Activated T-helper 1 cell treated with anti-CD3 and anti-CD28 coated beads, Interleukin-2, amount 50 U/mL, for 16 hours (primary cell): Measurements from ENCODE around the gene DNAH10.
"Not testable (repeated sequence)": the region's sequence is repeated elsewhere in the genome, so short reads cannot be mapped to it uniquely, and the experiment has no call there.

ENCODE experiments used
- DNase-seq, 2 donors: peaks; one replicate each; pipeline ENCODE4 v3.0.0-alpha.2; 2020; ENCODE audit warnings: low read depth in 1 of 2, low spot score in 1 of 2

Gene DNAH10

GRCh38 chr12:123748161-123748560 lies 13.9 kb upstream of the DNAH10 start:
- DNase-seq: no peak

GRCh38 chr12:123748661-123749060 lies 13.4 kb upstream of the DNAH10 start:
- no peak for DNase-seq

- no peak for DNase-seq
Measured at GRCh38 chr12:123749355-123749754, 12.7 kb upstream of the DNAH10 start.

GRCh38 chr12:123750159-123750656 lies 11.9 kb upstream of the DNAH10 start:
- no peak for DNase-seq

GRCh38 chr12:123752046-123752445 lies 10.1 kb upstream of the DNAH10 start:
- DNase-seq: no peak

- no peak for DNase-seq
Measured at GRCh38 chr12:123754041-123754772, 7.9 kb upstream of the DNAH10 start.

GRCh38 chr12:123757561-123757960 lies 4.5 kb upstream of the DNAH10 start:
- no peak for DNase-seq

GRCh38 chr12:123760267-123760938 lies 1.7 kb upstream of the DNAH10 start:
- DNase-seq: no peak

- no peak for DNase-seq
Measured at GRCh38 chr12:123762715-123763052, 583 bp downstream of the DNAH10 start.

- no peak for DNase-seq
Measured at GRCh38 chr12:123763093-123763492, 992 bp downstream of the DNAH10 start.

- no peak for DNase-seq
Measured at GRCh38 chr12:123764109-123764508, 2.0 kb downstream of the DNAH10 start.

- DNase-seq: no peak
Measured at GRCh38 chr12:123765504-123766035, 3.5 kb downstream of the DNAH10 start.

- no peak for DNase-seq
Measured at GRCh38 chr12:123767613-123768012, 5.5 kb downstream of the DNAH10 start.

GRCh38 chr12:123771261-123771660 lies 9.2 kb downstream of the DNAH10 start:
- DNase-seq: no peak

GRCh38 chr12:123772074-123772473 lies 10.0 kb downstream of the DNAH10 start:
- no peak for DNase-seq

GRCh38 chr12:123773375-123773774 lies 11.3 kb downstream of the DNAH10 start:
- DNase-seq: no peak

GRCh38 chr12:123779551-123779950 lies 17.4 kb downstream of the DNAH10 start:
- DNase-seq: no peak

GRCh38 chr12:123782997-123783792 lies 21.1 kb downstream of the DNAH10 start:
- DNase-seq: no peak

- DNase-seq: no peak
Measured at GRCh38 chr12:123787466-123787865, 25.4 kb downstream of the DNAH10 start.

- no peak for DNase-seq
Measured at GRCh38 chr12:123788541-123788940, 26.4 kb downstream of the DNAH10 start.

- not testable (repeated sequence) for DNase-seq
Measured at GRCh38 chr12:123789422-123789821, 27.3 kb downstream of the DNAH10 start.
